ENCODE measurements around the gene EOLA1.
"Not testable (repeated sequence)": the region's sequence is repeated elsewhere in the genome, so short reads cannot be mapped to it uniquely, and the experiment has no call there.

EOLA1 gene

DNA sequence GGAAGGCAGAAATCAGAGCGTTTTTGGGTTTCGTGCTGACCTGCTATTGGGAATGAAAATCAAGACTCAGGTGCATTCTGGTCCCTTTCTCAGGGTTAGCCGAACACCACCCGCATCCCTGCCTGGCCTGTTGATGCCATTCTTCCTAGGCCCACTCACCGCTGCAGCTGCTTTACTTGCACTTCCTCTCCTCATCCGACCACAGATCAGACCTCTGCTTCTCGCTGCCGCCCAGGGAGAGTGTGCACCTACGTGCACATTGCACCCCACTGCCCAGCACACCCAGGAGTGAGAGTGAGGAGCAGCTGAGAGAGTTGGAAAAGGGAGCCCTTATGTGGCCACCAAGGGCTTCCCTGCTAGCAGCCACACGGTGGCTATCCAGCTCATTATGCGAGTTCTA, 3.3 kb upstream of the EOLA1 start:
- not testable (repeated sequence) for H3K36me3 ChIP-seq (ENCODE audit: control insufficient read depth, low read length); H3F3A ChIP-seq (ENCODE audit: control insufficient read depth, insufficient read depth); H3K27ac ChIP-seq (ENCODE audit: low read depth, low read length); H3K9me3 ChIP-seq (ENCODE audit: control insufficient read depth, insufficient read depth, low read length); H3K27me3 ChIP-seq (ENCODE audit: control insufficient read depth, low read length); H3K4me1 ChIP-seq (ENCODE audit: control insufficient read depth, low read length); H3K9me2 ChIP-seq (replicated peaks; ENCODE audit: control insufficient read depth, low read length); H3K4me3 ChIP-seq (ENCODE audit: low read length); H4K20me1 ChIP-seq (ENCODE audit: control insufficient read depth, insufficient read depth, low read depth, low read length); H3K4me2 ChIP-seq (ENCODE audit: low read length)
- peaks cover 11% of the 10 kb centered on the region for H3K79me2 ChIP-seq (ENCODE audit: control insufficient read depth, low read length)

DNA sequence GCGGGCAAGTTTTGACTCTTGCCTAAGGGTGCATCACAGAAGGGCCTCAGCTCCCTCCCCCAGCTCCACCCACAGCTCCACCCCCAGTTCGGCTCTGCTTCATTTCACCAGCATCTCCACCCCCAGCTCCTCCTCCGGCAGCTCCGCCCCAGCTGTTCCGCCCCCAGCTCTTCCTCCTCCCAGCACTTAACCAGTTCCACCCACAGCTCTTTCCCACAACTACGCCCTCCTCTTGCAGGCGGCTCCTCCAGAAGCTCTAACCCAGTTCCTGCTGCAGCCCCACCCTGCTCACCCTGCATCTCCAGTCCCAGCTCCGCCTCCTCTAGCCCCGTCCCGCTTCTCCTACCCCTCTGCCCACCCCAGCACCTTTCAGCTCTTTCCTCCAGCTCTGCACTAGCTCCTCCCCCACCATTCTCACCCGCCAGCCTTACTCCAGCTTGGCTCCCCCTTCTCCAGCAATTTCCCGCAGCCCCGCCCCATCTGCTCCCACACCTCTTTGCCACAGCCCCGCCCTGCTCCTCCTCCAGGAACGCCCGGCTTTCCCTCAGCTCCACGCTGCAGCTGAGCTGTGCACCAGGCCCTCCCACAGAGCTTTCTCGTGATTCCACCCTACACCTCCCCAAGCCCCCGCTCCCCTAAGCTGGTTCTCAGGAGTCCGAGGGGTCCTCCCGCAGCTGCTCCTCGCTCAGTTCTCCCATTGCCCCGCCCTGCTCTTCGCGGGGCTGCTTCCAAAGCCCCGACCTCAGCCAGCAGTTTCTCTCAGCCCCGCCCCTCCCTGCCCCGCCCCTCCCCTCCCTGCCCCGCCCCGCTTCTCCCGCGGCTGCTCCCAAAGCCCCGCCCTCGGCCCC, 1.3 kb upstream of the EOLA1 start:
- Histone ChIP-seq H3K9me2 (replicated peaks; ENCODE audit: control insufficient read depth, low read length) (no peaks in the 10 kb centered on the region), H3K27me3 (ENCODE audit: control insufficient read depth, low read length) (no peaks in the 10 kb centered on the region), H3K36me3 (ENCODE audit: control insufficient read depth, low read length) (no peaks in the 10 kb centered on the region), H4K20me1 (ENCODE audit: control insufficient read depth, insufficient read depth, low read depth, low read length) (no peaks in the 10 kb centered on the region), H3K27ac (ENCODE audit: low read depth, low read length) (peak overlapping the region; percentile 48), H3K4me1 (ENCODE audit: control insufficient read depth, low read length) (peaks cover 7% of the 10 kb centered on the region; the same call in 1 of the 2 replicates), H3K9me3 (ENCODE audit: control insufficient read depth, insufficient read depth, low read length) (no peaks in the 10 kb centered on the region), H3K4me3 (ENCODE audit: low read length) (peak overlapping the region; percentile 76), H3K79me2 (ENCODE audit: control insufficient read depth, low read length) (peaks cover 11% of the 10 kb centered on the region), H3F3A (ENCODE audit: control insufficient read depth, insufficient read depth) (no peaks in the 10 kb centered on the region), H3K4me2 (ENCODE audit: low read length) (peak overlapping the region; percentile 71)
- TF ChIP-seq, protein P1, sequence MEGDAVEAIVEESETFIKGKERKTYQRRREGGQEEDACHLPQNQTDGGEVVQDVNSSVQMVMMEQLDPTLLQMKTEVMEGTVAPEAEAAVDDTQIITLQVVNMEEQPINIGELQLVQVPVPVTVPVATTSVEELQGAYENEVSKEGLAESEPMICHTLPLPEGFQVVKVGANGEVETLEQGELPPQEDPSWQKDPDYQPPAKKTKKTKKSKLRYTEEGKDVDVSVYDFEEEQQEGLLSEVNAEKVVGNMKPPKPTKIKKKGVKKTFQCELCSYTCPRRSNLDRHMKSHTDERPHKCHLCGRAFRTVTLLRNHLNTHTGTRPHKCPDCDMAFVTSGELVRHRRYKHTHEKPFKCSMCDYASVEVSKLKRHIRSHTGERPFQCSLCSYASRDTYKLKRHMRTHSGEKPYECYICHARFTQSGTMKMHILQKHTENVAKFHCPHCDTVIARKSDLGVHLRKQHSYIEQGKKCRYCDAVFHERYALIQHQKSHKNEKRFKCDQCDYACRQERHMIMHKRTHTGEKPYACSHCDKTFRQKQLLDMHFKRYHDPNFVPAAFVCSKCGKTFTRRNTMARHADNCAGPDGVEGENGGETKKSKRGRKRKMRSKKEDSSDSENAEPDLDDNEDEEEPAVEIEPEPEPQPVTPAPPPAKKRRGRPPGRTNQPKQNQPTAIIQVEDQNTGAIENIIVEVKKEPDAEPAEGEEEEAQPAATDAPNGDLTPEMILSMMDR (IDR thresholded peaks at IDR 0.05; ENCODE audit: low read depth, low read length, poor library complexity, severe bottlenecking): no peak
- no peak for TF ChIP-seq EZH2phosphoT487 (IDR thresholded peaks at IDR 0.05; ENCODE audit: borderline replicate concordance, low read length)

DNA sequence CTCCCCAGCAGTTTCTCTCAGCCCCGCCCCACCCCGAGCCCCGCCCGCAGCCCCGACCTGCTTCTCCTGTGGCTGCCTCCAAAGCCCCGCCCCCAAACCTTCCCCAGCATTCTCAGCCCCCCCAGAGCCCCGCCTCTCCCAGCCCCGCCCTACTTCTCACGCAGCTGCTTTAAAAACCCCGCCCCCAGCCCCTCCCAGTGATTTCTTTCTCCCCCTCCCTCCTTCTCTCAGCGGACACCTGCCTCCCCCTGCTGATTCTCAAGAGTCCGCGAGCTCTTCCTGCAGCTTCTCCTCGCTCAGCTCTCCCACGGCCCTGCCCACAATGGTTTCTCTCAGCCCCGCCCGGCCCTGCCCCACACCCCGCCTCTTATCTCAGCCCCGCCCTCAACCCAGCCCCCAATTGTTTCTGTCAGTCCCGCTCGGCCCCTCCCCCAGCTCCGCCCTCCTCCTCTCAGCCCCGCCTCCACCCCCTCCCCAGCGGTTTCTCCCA, 636 bp upstream of the EOLA1 start:
- Histone ChIP-seq H3K4me3 (ENCODE audit: low read length) (peak overlapping the region; percentile 88), H3K9me3 (ENCODE audit: control insufficient read depth, insufficient read depth, low read length) (no peaks in the 10 kb centered on the region)

More for the DNA sequence above, 636 bp upstream of the EOLA1 start:
- no peaks in the 10 kb centered on the region for H4K20me1 ChIP-seq (ENCODE audit: control insufficient read depth, insufficient read depth, low read depth, low read length)
- no peaks in the 10 kb centered on the region for H3F3A ChIP-seq (ENCODE audit: control insufficient read depth, insufficient read depth)
- H3K4me1 ChIP-seq (ENCODE audit: control insufficient read depth, low read length): peaks cover 7% of the 10 kb centered on the region; the same call in 1 of the 2 replicates
- H3K4me2 ChIP-seq (ENCODE audit: low read length): peak overlapping the region; percentile 67
- H3K36me3 ChIP-seq (ENCODE audit: control insufficient read depth, low read length): no peaks in the 10 kb centered on the region
- no peaks in the 10 kb centered on the region for H3K9me2 ChIP-seq (replicated peaks; ENCODE audit: control insufficient read depth, low read length)
- no peaks in the 10 kb centered on the region for H3K27me3 ChIP-seq (ENCODE audit: control insufficient read depth, low read length)
- peak overlapping the region; percentile 80 for H3K27ac ChIP-seq (ENCODE audit: low read depth, low read length)
- peaks cover 11% of the 10 kb centered on the region for H3K79me2 ChIP-seq (ENCODE audit: control insufficient read depth, low read length)
- TF ChIP-seq, protein P1 (IDR thresholded peaks at IDR 0.05; ENCODE audit: low read depth, low read length, poor library complexity, severe bottlenecking): no peak
- no peak for TF ChIP-seq EZH2phosphoT487 (IDR thresholded peaks at IDR 0.05; ENCODE audit: borderline replicate concordance, low read length)
